ENCODE data around the gene BPHL. TPM values are rescaled to one million over a fixed set of nuclear protein-coding genes. Genes with fewer than 3 reads are reported as not detected.

The BPHL gene
- total RNA-seq, 2 donors from 2014 or later, result 16.5 to 17.7 TPM

DNA sequence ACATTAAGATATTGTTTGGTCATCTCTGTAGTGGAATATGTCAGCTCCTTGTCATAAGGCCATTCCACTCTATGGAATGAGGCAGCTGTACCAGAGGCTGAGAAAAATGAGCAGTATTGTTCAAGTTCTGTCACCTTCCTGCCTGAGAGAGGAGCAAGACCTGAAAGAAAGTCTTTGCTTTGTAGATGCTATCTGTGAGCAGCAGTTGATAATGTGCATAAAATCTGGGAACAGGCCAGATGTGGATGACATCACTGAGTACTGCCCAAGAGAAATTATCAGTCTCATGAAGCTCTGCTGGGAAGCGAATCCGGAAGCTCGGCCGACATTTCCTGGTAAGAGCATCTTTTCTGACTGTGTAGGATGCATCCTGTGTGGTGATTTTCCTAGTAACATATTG lies 33.4 kb upstream of the BPHL start:
- no peaks in the 10 kb centered on the region for H3K9me3 ChIP-seq
- DNase-seq (ENCODE audit: low spot score), result no peak
- WGBS, result 95% methylated on average over 4 of the region's 4 CpGs
- no peaks in the 10 kb centered on the region for H3K4me1 ChIP-seq (replicated peaks)
- H3K27ac ChIP-seq, result no peak overlapping the region
- H3K4me3 ChIP-seq, result no peak overlapping the region
- intact Hi-C loops (cut with DNase I), result no loop called here
- TF ChIP-seq POLR2AphosphoS5 (IDR thresholded peaks at IDR 0.05), result no peak
- TF ChIP-seq POLR2A (IDR thresholded peaks at IDR 0.05), result no peak
- TF ChIP-seq, protein P1, sequence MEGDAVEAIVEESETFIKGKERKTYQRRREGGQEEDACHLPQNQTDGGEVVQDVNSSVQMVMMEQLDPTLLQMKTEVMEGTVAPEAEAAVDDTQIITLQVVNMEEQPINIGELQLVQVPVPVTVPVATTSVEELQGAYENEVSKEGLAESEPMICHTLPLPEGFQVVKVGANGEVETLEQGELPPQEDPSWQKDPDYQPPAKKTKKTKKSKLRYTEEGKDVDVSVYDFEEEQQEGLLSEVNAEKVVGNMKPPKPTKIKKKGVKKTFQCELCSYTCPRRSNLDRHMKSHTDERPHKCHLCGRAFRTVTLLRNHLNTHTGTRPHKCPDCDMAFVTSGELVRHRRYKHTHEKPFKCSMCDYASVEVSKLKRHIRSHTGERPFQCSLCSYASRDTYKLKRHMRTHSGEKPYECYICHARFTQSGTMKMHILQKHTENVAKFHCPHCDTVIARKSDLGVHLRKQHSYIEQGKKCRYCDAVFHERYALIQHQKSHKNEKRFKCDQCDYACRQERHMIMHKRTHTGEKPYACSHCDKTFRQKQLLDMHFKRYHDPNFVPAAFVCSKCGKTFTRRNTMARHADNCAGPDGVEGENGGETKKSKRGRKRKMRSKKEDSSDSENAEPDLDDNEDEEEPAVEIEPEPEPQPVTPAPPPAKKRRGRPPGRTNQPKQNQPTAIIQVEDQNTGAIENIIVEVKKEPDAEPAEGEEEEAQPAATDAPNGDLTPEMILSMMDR (IDR thresholded peaks at IDR 0.05), result no peak
- peaks cover 0 to 6% of the 10 kb centered on the region in 2 donors for H3K36me3 ChIP-seq
- H3K27me3 ChIP-seq (replicated peaks; ENCODE audit: insufficient read depth), result no peaks in the 10 kb centered on the region

- Histone ChIP-seq H3K27me3 (replicated peaks; ENCODE audit: insufficient read depth) (no peaks in the 10 kb centered on the region), H3K4me3 (no peak overlapping the region), H3K27ac (no peak overlapping the region), H3K4me1 (replicated peaks) (no peaks in the 10 kb centered on the region), H3K9me3 (no peaks in the 10 kb centered on the region), H3K36me3 (no peaks in the 10 kb centered on the region)
- intact Hi-C loops (cut with DNase I), result no loop called here
- TF ChIP-seq, protein P1 (IDR thresholded peaks at IDR 0.05), result no peak
- TF ChIP-seq POLR2A (IDR thresholded peaks at IDR 0.05) (no peak), POLR2AphosphoS5 (IDR thresholded peaks at IDR 0.05) (no peak)
- DNase-seq (ENCODE audit: low spot score), result no peak
- 56% methylated on average over 7 of the region's 7 CpGs for WGBS
These were observed 32.1 kb upstream of the BPHL start for GRCh38 chr6:3086282-3086946.

GRCh38 chr6:3088446-3088845 lies 30.1 kb upstream of the BPHL start:
- intact Hi-C loops (cut with DNase I), result no loop called here
- H3K4me1 ChIP-seq (replicated peaks), result no peaks in the 10 kb centered on the region
- no peaks in the 10 kb centered on the region for H3K36me3 ChIP-seq
- H3K9me3 ChIP-seq, result no peaks in the 10 kb centered on the region
- TF ChIP-seq, protein P1 (IDR thresholded peaks at IDR 0.05), result no peak
- no peak for TF ChIP-seq POLR2AphosphoS5 (IDR thresholded peaks at IDR 0.05)
- TF ChIP-seq POLR2A (IDR thresholded peaks at IDR 0.05), result no peak
- H3K27ac ChIP-seq, result peak overlapping the region in 1 of 2 donors; percentile 6
- H3K4me3 ChIP-seq, result no peak overlapping the region
- no peak for DNase-seq (ENCODE audit: low spot score)
- H3K27me3 ChIP-seq (replicated peaks; ENCODE audit: insufficient read depth), result no peaks in the 10 kb centered on the region
- 56% methylated on average over 4 of the region's 4 CpGs for WGBS

GRCh38 chr6:3088968-3089367 lies 29.5 kb upstream of the BPHL start:
- H3K9me3 ChIP-seq, result no peaks in the 10 kb centered on the region
- TF ChIP-seq POLR2AphosphoS5 (IDR thresholded peaks at IDR 0.05), result no peak
- TF ChIP-seq, protein P1 (IDR thresholded peaks at IDR 0.05), result no peak
- no peak for TF ChIP-seq POLR2A (IDR thresholded peaks at IDR 0.05)
- no peaks in the 10 kb centered on the region for H3K4me1 ChIP-seq (replicated peaks)
- H3K27me3 ChIP-seq (replicated peaks; ENCODE audit: insufficient read depth), result no peaks in the 10 kb centered on the region
- H3K36me3 ChIP-seq, result no peaks in the 10 kb centered on the region
- 49% methylated on average over 4 of the region's 4 CpGs for WGBS
- intact Hi-C loops (cut with DNase I), result no loop called here
- H3K27ac ChIP-seq, result peak overlapping the region in 1 of 2 donors; percentile 6
- DNase-seq (ENCODE audit: low spot score), result no peak
- H3K4me3 ChIP-seq, result no peak overlapping the region

- TF ChIP-seq POLR2A (IDR thresholded peaks at IDR 0.05), result no peak
- no peak for TF ChIP-seq POLR2AphosphoS5 (IDR thresholded peaks at IDR 0.05)
- TF ChIP-seq, protein P1 (IDR thresholded peaks at IDR 0.05), result no peak
- no peak overlapping the region for H3K4me3 ChIP-seq
- intact Hi-C loops (cut with DNase I), result no loop called here
- H3K4me1 ChIP-seq (replicated peaks), result no peaks in the 10 kb centered on the region
- H3K27ac ChIP-seq, result no peak overlapping the region
- H3K36me3 ChIP-seq, result no peaks in the 10 kb centered on the region
- H3K9me3 ChIP-seq, result no peaks in the 10 kb centered on the region
- H3K27me3 ChIP-seq (replicated peaks; ENCODE audit: insufficient read depth), result no peaks in the 10 kb centered on the region
- WGBS, result 82% methylated on average over 4 of the region's 4 CpGs
- DNase-seq (ENCODE audit: low spot score), result no peak
These were observed 28.5 kb upstream of the BPHL start for GRCh38 chr6:3090013-3090412.

Measured in prostate gland (tissue), 2 donors.